Left lung (tissue), 10 donors: ENCODE measurements around the gene ABLIM2. TPM values are rescaled to one million over a fixed set of nuclear protein-coding genes. Genes with fewer than 3 reads are reported as not detected.
"Not testable (repeated sequence)": the region's sequence is repeated elsewhere in the genome, so short reads cannot be mapped to it uniquely, and the experiment has no call there.

ENCODE experiments used
- ATAC-seq: fragments of 200-7000 bp; cut with Tn5 transposase; one replicate; pipeline ENCODE4 v1.9.1; 2020; ENCODE audit warnings: moderate library complexity
- DNase-seq, 4 donors: peaks; one replicate each; pipeline ENCODE4 v3.0.0-alpha.2; 2013 to 2020
- H3K27ac ChIP-seq, 2 donors: fragments of 200-600 bp; sonication (generic) in 1 of 2; one replicate each; pipeline versions ENCODE4 v1.5.0 to v1.8.0; 2020 to 2021
- H3K27me3 ChIP-seq, 2 donors: fragments of 200-600 bp; sonication (generic) in 1 of 2; one replicate each; pipeline versions ENCODE4 v1.5.0 to v1.8.0; 2020 to 2021
- H3K36me3 ChIP-seq, 2 donors: fragments of 200-600 bp; sonication (generic) in 1 of 2; one replicate each; pipeline versions ENCODE4 v1.5.0 to v1.8.0; 2020 to 2021
- H3K4me1 ChIP-seq, 2 donors: fragments of 200-600 bp; one replicate each; pipeline ENCODE4 v1.8.0; 2021
- H3K4me3 ChIP-seq, 2 donors: fragments of 200-600 bp; sonication (generic) in 1 of 2; one replicate each; pipeline versions ENCODE4 v1.5.0 to v1.8.0; 2020 to 2021; ENCODE audit warnings: mild to moderate bottlenecking in 1 of 2
- H3K9me3 ChIP-seq, 2 donors: fragments of 200-600 bp; sonication (generic) in 1 of 2; one replicate each; pipeline versions ENCODE4 v1.5.0 to v1.8.0; 2020 to 2021
- CTCF ChIP-seq, 2 donors: fragments of 200-600 bp; sonication (generic) in 1 of 2; IDR thresholded peaks; one replicate each; pipeline versions ENCODE4 v1.5.0 to v1.8.0; 2021; ENCODE audit warnings: antibody characterized with exemption in 2 of 2
- intact Hi-C, 2 donors: fragments of 100-400 bp; cut with DNase I; formaldehyde crosslinking; loops; one replicate each; pipeline versions ENCODE4 v1.11.2 to v1.14.2; 2022
- polyA plus RNA-seq, 6 donors: library from polyadenylated mRNA; unstranded; fragments of 120-200 nt; gene quantifications; one replicate each; pipeline ENCODE4 v1.2.1, GENCODE V29; 2013; ENCODE audit not compliant: insufficient read length in 6 of 6
- total RNA-seq, 2 donors: library from RNA; stranded (reverse); fragmentation: NEBNext Ultra II Directional; extraction: Animal tissue kit (Norgen Biotek cat#: 25700); gene quantifications; one replicate each; pipeline ENCODE4 v1.2.1, GENCODE V29; 2021
- donor health status: DM: no; HTN: yes; CAD: no.
- donor health status: DM: no; HTN: no; CAD: no.

The ABLIM2 gene
- total and polyA plus RNA-seq, 8 donors, result 5.7 to 10.2 (median 7.0) TPM

- H3K4me1 ChIP-seq, result peaks cover 3 to 7% of the 10 kb centered on the region in 2 donors
- intact Hi-C loops, result no loop called here
- H3K27me3 ChIP-seq, result peaks cover 3 to 23% of the 10 kb centered on the region in 2 donors
- DNase-seq, result peak in 1 of 4 donors; percentile 55
- no peak for TF ChIP-seq CTCF (IDR thresholded peaks at IDR 0.05)
- no peak for ATAC-seq
- peaks cover 0 to 7% of the 10 kb centered on the region in 2 donors for H3K9me3 ChIP-seq
- H3K4me3 ChIP-seq, result no peak overlapping the region
- H3K27ac ChIP-seq, result no peak overlapping the region
- no peaks in the 10 kb centered on the region for H3K36me3 ChIP-seq
These were observed 16.7 kb downstream of the ABLIM2 start for GRCh38 chr4:8141935-8142334.

GRCh38 chr4:8140915-8141314 is 17.7 kb downstream of the ABLIM2 start:
- Histone ChIP-seq H3K27ac (no peak overlapping the region), H3K9me3 (peaks cover 0 to 7% of the 10 kb centered on the region in 2 donors), H3K4me3 (no peak overlapping the region), H3K36me3 (no peaks in the 10 kb centered on the region), H3K27me3 (peaks cover 3 to 23% of the 10 kb centered on the region in 2 donors), H3K4me1 (peaks cover 3 to 4% of the 10 kb centered on the region in 2 donors)
- DNase-seq, result peak in 1 of 4 donors; percentile 18
- ATAC-seq, result no peak
- intact Hi-C loops, result no loop called here
- TF ChIP-seq CTCF (IDR thresholded peaks at IDR 0.05), result no peak

GRCh38 chr4:8139726-8140125 is 18.9 kb downstream of the ABLIM2 start:
- H3K36me3 ChIP-seq, H3K9me3 ChIP-seq, DNase-seq, intact Hi-C loops, H3K4me3 ChIP-seq, H3K4me1 ChIP-seq, ATAC-seq, H3K27ac ChIP-seq: not testable (repeated sequence)
- H3K27me3 ChIP-seq, result peaks cover 3 to 17% of the 10 kb centered on the region in 2 donors

GRCh38 chr4:8136972-8137710 is 21.5 kb downstream of the ABLIM2 start:
- H3K4me3 ChIP-seq, result no peak overlapping the region
- TF ChIP-seq CTCF (IDR thresholded peaks at IDR 0.05), result no peak
- DNase-seq (peak in 1 of 4 donors; percentile 76), ATAC-seq (no peak)
- no peaks in the 10 kb centered on the region for H3K36me3 ChIP-seq
- H3K9me3 ChIP-seq, result peaks cover 0 to 7% of the 10 kb centered on the region in 2 donors
- H3K4me1 ChIP-seq, result no peaks in the 10 kb centered on the region
- H3K27ac ChIP-seq, result no peak overlapping the region
- intact Hi-C loops, result no loop called here
- H3K27me3 ChIP-seq, result no peaks in the 10 kb centered on the region

- Histone ChIP-seq H3K4me1 (no peaks in the 10 kb centered on the region), H3K27me3 (no peaks in the 10 kb centered on the region), H3K4me3 (no peak overlapping the region), H3K9me3 (peaks cover 0 to 7% of the 10 kb centered on the region in 2 donors), H3K36me3 (no peaks in the 10 kb centered on the region), H3K27ac (no peak overlapping the region)
- intact Hi-C loops, result no loop called here
- ATAC-seq (no peak), DNase-seq (peak in 1 of 4 donors; percentile 51)
- no peak for TF ChIP-seq CTCF (IDR thresholded peaks at IDR 0.05)
These were observed 22.1 kb downstream of the ABLIM2 start for GRCh38 chr4:8136529-8136928.
